Activated B cell treated with CpG ODN at 0.5 μM for 24 hours (primary cell): ENCODE measurements around the gene ANXA10. TPM values are rescaled to one million over a fixed set of nuclear protein-coding genes. Genes with fewer than 3 reads are reported as not detected.
A peak's percentile ranks its signal among the peaks of the same experiment; 100 is the strongest.

Source experiments
- ATAC-seq: fragments of 200-7000 bp; cut with Tn5 transposase; one replicate; pipeline ENCODE4 v1.10.0; 2021; ENCODE audit warnings: low read depth, mild to moderate bottlenecking, moderate library complexity
- CTCF ChIA-PET: fragments of 350-600 bp; sonication (Branson Sonifier 250); formaldehyde crosslinking; loops from one replicate; lab custom pipeline; 2021; ENCODE audit warnings: antibody characterized with exemption; lab: Charles Lee
- POLR2A ChIA-PET: fragments of 350-600 bp; sonication (Branson Sonifier 250); formaldehyde crosslinking; loops from one replicate; lab custom pipeline; 2021; ENCODE audit warnings: antibody characterized with exemption; lab: Charles Lee
- DNase-seq: peaks from one replicate; pipeline ENCODE4 v3.0.0; 2022
- H3K27ac Mint-ChIP-seq: one replicate; pipeline ENCODE4 v1.8.0; 2020; ENCODE audit warnings: mixed read lengths
- H3K27me3 Mint-ChIP-seq: one replicate; pipeline ENCODE4 v1.8.0; 2021; ENCODE audit warnings: mixed read lengths
- H3K36me3 Mint-ChIP-seq: one replicate; pipeline ENCODE4 v1.8.0; 2021; ENCODE audit warnings: low read depth, mixed read lengths
- H3K4me1 Mint-ChIP-seq: one replicate; pipeline ENCODE4 v1.8.0; 2021; ENCODE audit warnings: mixed read lengths
- H3K4me3 Mint-ChIP-seq: one replicate; pipeline ENCODE4 v1.8.0; 2020; ENCODE audit warnings: mild to moderate bottlenecking, mixed read lengths
- H3K9me3 Mint-ChIP-seq: one replicate; pipeline ENCODE4 v1.8.0; 2020; ENCODE audit warnings: mixed read lengths
- CTCF ChIP-seq: fragments of 200-600 bp; IDR thresholded peaks from one replicate; pipeline ENCODE4 v1.8.0; 2022; ENCODE audit warnings: antibody characterized with exemption, mild to moderate bottlenecking
- intact Hi-C: fragments of 100-400 bp; cut with micrococcal nuclease; formaldehyde crosslinking; loops from one replicate; pipeline ENCODE4 v1.15.1; 2024
- total RNA-seq: library from RNA; stranded (reverse); gene quantifications from 2 replicates; pipeline ENCODE4 v1.2.3, GENCODE V29; 2022

The ANXA10 gene
- total RNA-seq, 1 donor from 2014 or later = not detected

- peak; percentile 46 for TF ChIP-seq CTCF
- H3K27ac Mint-ChIP-seq = no peak overlapping the region
- no peak overlapping the region for H3K4me3 Mint-ChIP-seq
- POLR2A ChIA-PET = no interaction called here
- ATAC-seq (peak; percentile 49), DNase-seq (no peak)
- intact Hi-C loops = loop anchor here (1.0 kb wide), 1 partner anchor 1056 kb away; no protein-coding TSS in a partner anchor
- H3K36me3 Mint-ChIP-seq = no peaks in the 10 kb centered on the region
- H3K27me3 Mint-ChIP-seq = no peaks in the 10 kb centered on the region
- H3K9me3 Mint-ChIP-seq = no peaks in the 10 kb centered on the region
- CTCF ChIA-PET = no interaction called here
- H3K4me1 Mint-ChIP-seq = no peaks in the 10 kb centered on the region
Measured at GRCh38 chr4:168076989-168077725, 15.2 kb upstream of the ANXA10 start.

GRCh38 chr4:168077726-168078239, 14.6 kb upstream of the ANXA10 start:
- DNase-seq (no peak), ATAC-seq (no peak)
- Mint-ChIP-seq H3K27ac (no peak overlapping the region), H3K9me3 (no peaks in the 10 kb centered on the region), H3K4me1 (no peaks in the 10 kb centered on the region), H3K4me3 (no peak overlapping the region), H3K36me3 (no peaks in the 10 kb centered on the region), H3K27me3 (no peaks in the 10 kb centered on the region)
- intact Hi-C loops = loop anchor here (1.0 kb wide), 1 partner anchor 1056 kb away; no protein-coding TSS in a partner anchor
- POLR2A ChIA-PET = no interaction called here
- TF ChIP-seq CTCF = no peak
- CTCF ChIA-PET = no interaction called here

GRCh38 chr4:168082379-168082778, 10.0 kb upstream of the ANXA10 start:
- Mint-ChIP-seq H3K4me1 (no peaks in the 10 kb centered on the region), H3K4me3 (no peak overlapping the region), H3K27ac (no peak overlapping the region), H3K27me3 (no peaks in the 10 kb centered on the region), H3K36me3 (no peaks in the 10 kb centered on the region), H3K9me3 (peaks cover 5% of the 10 kb centered on the region)
- ChIA-PET POLR2A (no interaction called here), CTCF (no interaction called here)
- DNase-seq (no peak), ATAC-seq (no peak)
- no peak for TF ChIP-seq CTCF
- intact Hi-C loops = no loop called here

GRCh38 chr4:168095776-168096406, 3.6 kb downstream of the ANXA10 start:
- Mint-ChIP-seq H3K4me3 (no peak overlapping the region), H3K36me3 (no peaks in the 10 kb centered on the region), H3K27ac (no peak overlapping the region), H3K9me3 (peaks cover 2% of the 10 kb centered on the region), H3K27me3 (no peaks in the 10 kb centered on the region), H3K4me1 (no peaks in the 10 kb centered on the region)
- DNase-seq = no peak
- ChIA-PET POLR2A (no interaction called here), CTCF (no interaction called here)
- intact Hi-C loops = no loop called here
- ATAC-seq = no peak
- TF ChIP-seq CTCF = no peak

- intact Hi-C loops = no loop called here
- no peak for TF ChIP-seq CTCF
- Mint-ChIP-seq H3K9me3 (peaks cover 2% of the 10 kb centered on the region), H3K4me3 (no peak overlapping the region), H3K27ac (no peak overlapping the region), H3K4me1 (no peaks in the 10 kb centered on the region), H3K36me3 (no peaks in the 10 kb centered on the region), H3K27me3 (no peaks in the 10 kb centered on the region)
- ChIA-PET POLR2A (no interaction called here), CTCF (no interaction called here)
- ATAC-seq = no peak
- no peak for DNase-seq
Measured at GRCh38 chr4:168096407-168096784, 4.1 kb downstream of the ANXA10 start.
